NCI-H510A (cell line): ENCODE measurements around the gene UROC1.

ENCODE experiments used
- DNase-seq: peaks from one replicate; lab custom pipeline; 2025; lab: John Stamatoyannopoulos, UW

The UROC1 gene

DNA sequence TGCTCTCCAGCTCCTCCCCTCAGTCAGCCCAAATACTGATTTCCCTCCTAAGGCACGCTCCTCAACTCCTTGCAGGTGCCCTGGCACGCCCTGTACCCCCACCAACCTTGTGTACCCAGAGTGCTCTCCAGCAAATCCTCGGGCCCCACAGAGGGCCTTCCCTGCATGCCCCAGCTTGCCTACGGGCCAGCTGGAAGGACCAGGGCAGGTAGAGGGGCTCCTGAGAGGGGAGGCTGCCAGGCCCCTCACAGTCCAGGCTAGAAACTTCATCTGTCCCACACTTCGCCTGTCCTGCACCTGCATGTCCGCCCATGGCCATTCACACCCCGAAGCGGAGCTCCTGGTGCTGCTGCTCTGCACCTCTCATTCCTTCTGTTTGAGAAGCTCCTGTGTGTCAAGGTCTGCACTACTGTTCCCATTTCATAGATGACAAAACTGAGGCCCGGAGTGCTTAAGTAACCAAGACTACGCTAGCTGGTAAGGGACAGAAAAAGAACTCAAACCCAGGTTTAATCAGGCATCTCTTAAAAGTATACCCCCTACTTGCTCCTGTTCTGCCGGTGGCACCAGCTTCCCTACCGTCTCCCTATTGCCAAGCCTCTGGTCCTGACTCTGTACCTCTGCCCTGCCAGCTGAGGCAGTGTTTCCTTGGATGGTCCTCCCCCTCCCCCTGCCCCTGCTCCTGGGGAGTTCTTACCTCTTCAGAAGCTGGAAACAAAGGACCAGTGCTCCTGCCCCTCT is 77.4 kb downstream of the UROC1 start:
- no peak for DNase-seq

DNA sequence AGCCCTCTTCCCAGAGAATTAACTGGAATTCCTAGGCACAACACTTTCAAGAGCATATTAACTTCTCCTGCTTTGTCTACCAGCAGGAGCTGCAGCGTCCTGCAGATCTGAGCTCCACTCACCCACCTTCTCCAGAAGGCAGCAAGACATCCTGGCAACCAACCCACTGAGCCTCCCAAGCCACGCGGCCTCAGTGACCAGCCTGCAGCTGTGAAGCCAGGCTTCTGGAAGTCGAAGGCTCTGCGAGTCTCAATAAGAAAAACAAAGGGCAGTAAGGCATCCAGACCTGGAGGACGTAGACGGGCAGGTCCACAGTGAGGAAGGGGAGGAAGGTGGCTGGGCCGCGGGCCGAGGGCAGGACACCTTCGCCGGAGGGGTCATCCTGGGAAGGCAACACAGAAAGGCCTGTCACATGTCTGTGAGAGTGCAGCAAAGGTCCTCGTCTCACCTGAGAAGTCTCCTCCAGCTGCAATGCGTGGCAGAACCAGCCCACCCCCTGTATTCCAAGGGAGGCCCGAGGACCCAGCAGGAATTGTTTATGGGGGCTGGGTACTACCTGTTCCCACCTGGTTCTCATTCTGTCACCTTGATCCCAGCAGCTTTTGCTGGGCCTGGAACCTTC is 78.1 kb downstream of the UROC1 start:
- DNase-seq: no peak

DNA sequence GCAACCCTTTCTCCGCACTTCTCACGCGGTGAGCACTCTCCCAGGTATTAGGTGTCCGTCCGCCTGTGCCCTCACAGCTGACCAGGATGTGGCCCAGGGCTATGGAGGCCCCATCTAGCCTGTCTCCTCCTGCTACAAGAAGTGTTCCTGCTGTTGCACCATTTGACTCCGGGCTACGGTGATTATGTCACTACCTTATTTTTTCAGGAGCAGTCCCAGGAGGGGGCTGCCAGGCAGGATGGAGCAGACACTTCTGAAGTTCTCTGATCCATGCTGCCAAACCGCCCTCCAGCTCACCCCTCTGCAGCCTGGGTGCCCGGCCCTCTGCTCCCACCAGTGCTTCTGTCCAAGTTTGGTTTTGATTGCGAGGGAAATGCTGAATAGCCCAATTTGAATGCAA is 78.8 kb downstream of the UROC1 start:
- no peak for DNase-seq

DNA sequence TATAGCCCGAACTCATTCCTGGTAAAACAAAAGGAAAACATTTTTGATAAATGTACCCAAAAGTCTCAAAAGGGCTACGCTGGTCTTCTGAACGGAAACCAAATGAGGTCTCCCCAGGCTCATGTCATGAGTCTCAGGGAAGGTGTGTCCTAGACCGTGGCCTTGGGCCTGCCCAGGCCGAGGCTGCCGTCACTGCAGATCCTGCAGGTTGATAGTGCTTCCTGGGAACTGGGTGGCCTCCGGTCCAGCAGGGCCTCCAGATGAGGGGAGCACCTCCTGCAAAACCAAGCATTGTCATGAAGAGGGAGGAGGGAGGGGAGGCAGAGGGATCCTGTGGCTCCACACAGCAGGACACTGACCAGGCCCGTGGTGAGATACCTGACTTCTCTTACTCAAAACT is 79.4 kb downstream of the UROC1 start:
- DNase-seq: no peak

DNA sequence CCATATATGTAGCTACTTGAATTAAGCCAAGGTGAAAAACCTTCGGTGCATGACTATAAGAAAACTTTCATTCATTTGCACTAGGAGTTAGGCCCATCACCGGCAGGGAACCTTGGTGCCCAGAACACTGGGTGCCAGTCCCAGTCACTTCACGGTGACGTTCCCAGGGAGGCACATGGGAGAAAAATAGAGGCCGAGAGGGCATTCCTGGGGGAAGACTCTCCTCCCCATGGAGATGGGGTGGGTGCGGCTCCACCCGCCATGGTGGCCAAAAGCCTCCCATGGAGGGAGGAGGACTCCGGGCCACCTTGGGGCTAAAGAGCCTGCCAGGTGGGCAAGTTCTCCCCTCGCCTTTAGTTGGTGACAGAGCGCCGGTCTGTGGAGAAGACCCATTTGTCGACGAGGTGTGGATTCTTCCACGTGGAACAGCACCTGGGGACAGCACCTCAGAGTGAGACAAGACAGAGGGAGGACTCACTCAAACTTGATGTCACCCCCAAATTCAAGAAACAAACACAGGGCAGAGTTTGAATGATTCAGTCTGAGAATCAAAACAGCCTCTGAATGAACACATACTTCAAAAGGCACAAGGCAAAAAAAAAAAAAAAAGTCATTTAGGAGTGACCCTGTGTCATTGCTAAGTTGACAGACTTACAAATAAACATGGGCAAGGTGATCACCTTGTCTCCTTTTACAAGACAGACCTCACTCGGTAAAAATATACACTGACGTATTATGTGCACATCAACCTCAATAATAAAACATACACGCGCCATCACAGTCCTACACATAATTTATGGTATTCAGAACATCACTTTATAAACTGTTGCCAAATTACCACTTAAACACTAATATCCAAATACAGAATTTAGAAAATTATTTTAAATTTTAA is 80.5 kb downstream of the UROC1 start:
- no peak for DNase-seq

DNA sequence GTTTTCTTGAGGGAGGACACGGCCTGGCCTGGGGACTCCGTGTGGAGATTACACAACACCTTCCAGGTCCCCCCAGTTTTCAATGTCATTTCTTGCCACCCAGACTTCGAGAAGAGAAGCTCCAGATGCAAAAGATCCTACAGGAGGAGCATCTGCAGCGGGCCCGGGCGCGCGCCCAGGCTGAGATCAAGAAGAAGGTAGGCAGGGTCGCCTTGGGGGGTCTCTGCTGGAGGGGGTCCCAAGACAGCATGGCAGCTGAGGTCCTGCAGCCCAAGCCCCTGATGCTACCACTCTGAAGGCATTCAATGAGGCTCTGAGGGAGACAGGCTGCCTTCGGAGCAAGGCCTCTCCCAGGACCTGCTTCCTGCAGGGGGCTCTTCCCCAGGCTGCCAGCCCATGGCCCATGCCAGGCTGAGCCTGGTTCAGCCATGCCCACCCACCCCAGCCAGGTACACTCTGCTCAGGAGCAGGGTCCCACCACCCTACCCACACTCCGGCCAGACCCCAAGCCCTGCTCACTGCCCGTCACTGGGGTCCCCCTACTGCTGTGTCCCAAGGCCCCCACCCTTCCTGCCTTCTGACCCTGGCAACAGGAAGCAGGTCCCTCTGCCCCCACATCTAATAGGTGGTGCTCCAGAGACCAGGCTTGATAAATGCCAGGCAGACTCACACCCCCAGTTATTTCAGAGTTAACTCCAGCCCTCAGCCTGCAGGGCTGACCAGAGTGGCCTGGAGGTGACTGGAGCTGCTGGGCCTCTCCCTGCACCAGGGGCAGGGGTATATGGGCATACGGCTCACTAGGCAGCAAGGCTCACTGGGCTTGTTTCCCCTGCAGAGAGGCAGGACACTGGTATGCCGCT is 81.9 kb downstream of the UROC1 start:
- no peak for DNase-seq

DNA sequence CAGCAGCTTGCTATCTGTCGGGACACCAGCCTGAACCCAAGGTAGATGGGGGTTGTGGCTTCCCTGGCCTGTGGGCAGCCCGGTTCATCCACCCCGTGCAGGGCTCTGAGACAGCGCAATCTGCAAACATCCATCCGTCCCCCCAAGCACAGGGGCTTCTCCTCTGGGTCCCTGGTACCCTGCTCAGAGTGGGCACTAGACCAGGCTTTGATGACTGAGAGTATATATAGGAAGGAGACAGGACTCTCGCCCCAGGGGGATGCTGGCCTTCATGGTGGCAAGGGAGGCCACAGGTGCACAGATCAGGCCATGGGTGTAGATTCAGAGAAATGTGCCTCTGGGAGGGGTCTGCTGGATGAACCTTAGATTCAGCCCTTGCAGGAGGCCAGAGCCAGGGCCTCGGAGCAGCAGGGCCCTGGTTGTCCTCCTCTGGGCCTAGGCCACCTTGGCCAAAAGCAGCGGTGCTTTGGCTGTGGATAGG is 82.6 kb downstream of the UROC1 start:
- no peak for DNase-seq

DNA sequence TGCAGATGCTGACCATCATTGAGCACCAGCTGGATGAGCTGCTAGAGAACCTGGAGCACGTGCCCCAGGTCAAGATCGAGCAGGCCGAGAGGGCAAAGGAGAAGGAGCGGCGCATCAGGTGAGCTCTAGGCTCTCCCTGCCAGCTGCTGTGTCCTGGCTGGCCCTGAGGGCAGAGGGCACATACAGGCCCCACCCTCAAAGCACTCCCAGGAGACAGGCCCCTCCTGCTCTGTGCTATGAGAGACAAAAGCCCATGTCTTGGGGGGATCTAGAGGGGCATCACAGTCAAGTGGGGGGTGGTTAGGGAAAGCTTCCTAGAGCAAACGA is 83.3 kb downstream of the UROC1 start:
- no peak for DNase-seq

DNA sequence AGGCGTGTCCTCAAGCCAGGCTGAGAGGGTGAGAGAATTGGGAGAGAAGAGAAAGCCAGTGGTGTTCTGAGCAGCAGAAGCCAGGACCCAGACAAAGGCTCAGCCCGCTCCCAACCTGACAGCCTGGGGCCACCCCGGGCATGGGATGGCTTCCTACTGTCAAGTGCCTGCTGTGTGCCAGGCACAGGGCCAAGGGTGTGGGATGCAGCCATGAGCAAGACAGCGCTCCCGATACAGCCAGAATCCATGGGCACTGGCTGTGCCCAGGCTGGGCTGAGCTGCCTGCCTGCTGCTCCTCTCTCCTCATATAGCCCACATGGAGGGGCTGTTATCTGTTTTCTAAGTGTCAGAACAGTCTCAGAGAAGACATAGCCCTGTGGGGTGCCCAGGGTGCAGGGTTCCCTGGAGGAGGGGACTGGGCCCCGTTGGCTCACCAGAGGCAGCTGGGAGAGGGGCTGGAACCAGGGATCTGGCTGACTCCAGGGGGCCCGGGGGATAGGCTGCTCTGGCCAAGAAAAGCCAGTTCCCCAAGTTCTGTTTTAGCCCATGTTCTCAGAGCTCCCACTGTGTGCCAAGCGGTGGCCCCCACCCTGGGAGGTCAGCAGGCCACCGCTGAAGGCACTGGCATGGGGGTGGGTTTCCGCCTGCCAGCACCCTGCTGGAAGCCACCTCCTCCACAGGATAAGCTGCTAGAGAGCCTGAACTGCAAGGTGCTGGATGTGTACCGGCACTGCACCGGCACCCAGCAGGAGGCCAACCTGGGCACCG is 83.9 kb downstream of the UROC1 start:
- no peak for DNase-seq

DNA sequence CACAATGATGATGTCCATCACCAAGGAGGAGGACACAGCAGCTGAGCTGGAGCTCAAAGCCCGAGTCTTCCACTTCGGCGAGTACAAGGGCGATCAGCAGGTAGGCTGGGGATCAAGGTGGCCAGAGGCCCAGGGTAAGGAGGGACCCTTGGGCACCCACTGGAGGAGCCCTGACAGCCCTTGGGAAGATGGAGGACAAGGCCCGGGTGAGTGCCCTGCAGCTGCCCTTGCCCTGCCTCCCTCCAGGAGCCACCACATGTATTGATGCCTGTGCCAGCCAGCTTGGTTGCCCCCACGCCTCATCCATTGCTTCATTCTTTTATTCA is 84.5 kb downstream of the UROC1 start:
- DNase-seq: no peak

DNA sequence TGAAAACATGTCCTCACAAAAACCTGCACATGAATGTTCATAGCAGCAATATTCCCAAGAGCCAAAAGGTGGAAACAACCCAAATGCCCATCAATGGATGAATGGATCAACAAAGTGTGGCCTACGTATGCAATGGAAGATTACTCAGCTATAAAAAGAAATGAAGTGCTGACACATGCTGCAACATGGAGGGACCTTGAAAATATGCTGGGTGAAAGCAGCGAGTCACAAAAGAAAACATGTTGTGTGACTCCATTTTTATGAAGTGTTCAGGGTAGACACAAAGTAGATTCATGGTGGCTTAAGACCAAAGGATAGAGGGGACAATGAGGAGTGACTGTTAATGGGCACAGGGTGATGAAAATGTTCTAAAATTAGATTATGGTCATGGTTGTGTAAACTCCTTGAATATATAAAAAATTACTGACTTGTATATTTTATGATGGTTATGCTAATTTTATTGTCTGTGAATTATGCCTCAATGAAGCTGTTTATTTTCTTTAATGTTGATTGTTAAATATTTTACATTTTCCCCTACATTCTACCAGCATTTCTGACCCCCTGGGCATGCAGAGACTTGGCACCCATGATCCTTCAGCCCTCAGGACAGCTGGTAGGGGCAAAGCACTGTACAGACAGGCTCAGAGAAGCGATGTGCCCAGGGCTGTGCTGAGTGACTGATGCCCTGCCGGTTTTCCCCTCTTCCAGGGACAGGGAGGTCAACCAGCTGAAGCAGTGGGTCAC is 85.0 kb downstream of the UROC1 start:
- no peak for DNase-seq
